HAP-1 (cell line): Measurements from ENCODE around the gene ZNF292.
A peak's percentile ranks its signal among the peaks of the same experiment; 100 is the strongest.
"Not testable (repeated sequence)": the region's sequence is repeated elsewhere in the genome, so short reads cannot be mapped to it uniquely, and the experiment has no call there.

ENCODE experiments used
- DNase-seq, 2 experiments: peaks; one replicate each; pipeline ENCODE4 v3.0.0-alpha.2; 2016 to 2020; ENCODE audit warnings: low spot score in 2 of 2
- H3K27me3 ChIP-seq: fragments of 250-450 bp; sonication (Bioruptor Pico); 2 replicates; pipeline ENCODE4 v1.5.1; 2020; ENCODE audit warnings: low read depth, mild to moderate bottlenecking, moderate library complexity
- H3K36me3 ChIP-seq: fragments of 250-450 bp; sonication (Bioruptor Pico); replicated peaks from 2 replicates; pipeline ENCODE4 v1.5.1; 2020; ENCODE audit warnings: mild to moderate bottlenecking
- H3K4me1 ChIP-seq: fragments of 250-450 bp; sonication (Bioruptor Pico); 2 replicates; pipeline ENCODE4 v1.5.1; 2020; ENCODE audit warnings: mild to moderate bottlenecking
- H3K4me3 ChIP-seq: fragments of 250-450 bp; sonication (Bioruptor Pico); 2 replicates; pipeline ENCODE4 v1.5.1; 2020; ENCODE audit warnings: mild to moderate bottlenecking, moderate library complexity
- H3K9me3 ChIP-seq: fragments of 250-450 bp; sonication (Bioruptor Pico); 2 replicates; pipeline ENCODE4 v1.5.1; 2020; ENCODE audit warnings: mild to moderate bottlenecking, moderate library complexity
- in situ Hi-C: fragments of 300-500 bp; cut with MboI; formaldehyde crosslinking; loops from 3 replicates; pipeline ENCODE4 v1.14.3; 2020; ENCODE audit warnings: low sequenced_read_pairs, inconsistent platforms, mixed read lengths

ZNF292 gene

GRCh38 chr6:87150406-87150805 is 5.0 kb upstream of the ZNF292 start:
- Histone ChIP-seq H3K4me3 (no peak overlapping the region), H3K9me3 (no peaks in the 10 kb centered on the region), H3K27me3 (peaks cover 7% of the 10 kb centered on the region), H3K4me1 (no peaks in the 10 kb centered on the region), H3K36me3 (no peaks in the 10 kb centered on the region)
- in situ Hi-C loops = no loop called here
- no peak for DNase-seq

DNA sequence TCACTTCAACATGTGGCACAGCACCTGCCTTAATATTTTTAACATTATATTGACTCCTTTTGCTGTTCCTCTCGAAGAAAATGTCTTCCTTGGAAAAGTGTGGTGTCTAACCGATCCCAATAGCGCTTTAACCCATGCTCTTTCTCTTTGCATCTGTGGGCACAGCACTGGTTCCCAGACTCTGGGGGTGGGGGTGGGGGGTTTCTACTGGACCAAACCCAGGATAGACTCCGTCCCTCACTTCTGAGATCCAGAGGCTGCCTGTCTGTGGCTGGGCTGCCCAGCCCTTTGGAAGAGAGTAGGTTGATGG is 3.9 kb upstream of the ZNF292 start:
- H3K4me3 ChIP-seq = no peak overlapping the region
- no peaks in the 10 kb centered on the region for H3K9me3 ChIP-seq
- DNase-seq = no peak
- in situ Hi-C loops = no loop called here
- H3K36me3 ChIP-seq = no peaks in the 10 kb centered on the region
- H3K4me1 ChIP-seq = no peaks in the 10 kb centered on the region
- peaks cover 2% of the 10 kb centered on the region; the same call in 1 of the 2 replicates for H3K27me3 ChIP-seq

DNA sequence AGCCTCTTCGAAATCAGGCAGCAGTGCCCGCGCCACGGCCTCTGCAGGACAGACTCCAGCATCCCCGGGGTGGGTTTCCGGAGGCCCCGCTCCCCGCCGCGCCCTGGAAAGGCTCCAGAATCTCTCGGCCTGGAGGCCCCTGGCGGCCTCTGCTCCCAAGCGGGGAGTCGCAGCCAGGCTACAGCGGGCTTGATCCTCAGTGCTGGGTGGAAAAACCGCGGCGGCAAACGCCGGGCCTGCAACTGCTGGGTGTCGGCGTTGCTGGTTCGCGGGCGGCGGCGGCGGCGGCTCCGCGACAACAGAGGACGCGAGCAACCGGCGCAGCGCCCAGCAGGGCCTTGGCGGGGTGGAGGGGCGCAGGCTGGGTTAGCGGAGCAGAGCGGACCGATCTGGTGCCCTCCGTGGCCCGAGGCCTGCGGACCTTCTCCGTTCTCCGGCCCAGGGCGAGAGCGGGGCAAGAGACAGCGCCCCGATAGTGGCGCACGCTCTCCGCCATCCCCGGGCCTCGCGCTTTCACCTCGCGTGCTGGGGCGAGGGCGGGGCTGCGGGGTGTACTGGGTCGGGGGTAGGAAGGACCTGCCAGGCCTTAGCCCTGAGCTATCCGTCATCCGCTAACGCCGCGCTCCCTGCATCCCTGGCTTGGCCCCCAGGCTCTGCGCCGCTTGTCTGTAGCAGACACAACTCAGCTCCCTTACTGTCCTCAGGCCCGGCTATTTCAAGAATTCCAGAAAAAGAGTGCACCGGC is 3.4 kb upstream of the ZNF292 start:
- in situ Hi-C loops = no loop called here
- no peaks in the 10 kb centered on the region for H3K36me3 ChIP-seq
- no peaks in the 10 kb centered on the region for H3K9me3 ChIP-seq
- no peak overlapping the region for H3K4me3 ChIP-seq
- DNase-seq = no peak
- H3K27me3 ChIP-seq = peaks cover 2% of the 10 kb centered on the region; the same call in 1 of the 2 replicates
- peaks cover 1% of the 10 kb centered on the region; the same call in 1 of the 2 replicates for H3K4me1 ChIP-seq

DNA sequence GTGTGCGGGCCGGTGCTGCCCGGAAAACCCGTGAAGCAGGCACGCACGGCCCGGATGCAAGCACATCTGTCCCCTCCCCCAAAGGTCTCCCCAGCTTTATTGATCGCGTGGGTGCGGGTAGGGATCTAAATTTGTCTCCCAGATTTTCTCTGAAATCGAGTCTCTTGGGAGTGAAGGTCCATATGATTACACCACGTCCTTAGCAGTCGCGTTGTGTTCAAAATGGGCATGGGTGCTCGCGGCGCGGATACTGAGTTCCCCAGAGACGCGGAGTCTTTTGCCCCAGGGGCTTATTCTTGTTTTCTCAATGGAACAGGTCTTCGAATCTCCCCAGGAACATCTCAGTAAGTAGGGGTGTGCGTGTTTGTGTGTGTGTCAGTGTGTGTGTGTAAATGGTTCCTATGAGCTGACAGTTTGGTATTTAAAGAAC is 2.8 kb upstream of the ZNF292 start:
- H3K27me3 ChIP-seq = peaks cover 2% of the 10 kb centered on the region; the same call in 1 of the 2 replicates
- H3K9me3 ChIP-seq = no peaks in the 10 kb centered on the region
- H3K4me1 ChIP-seq = peaks cover 6% of the 10 kb centered on the region; the same call in 1 of the 2 replicates
- in situ Hi-C loops = no loop called here
- no peak for DNase-seq
- no peaks in the 10 kb centered on the region for H3K36me3 ChIP-seq
- no peak overlapping the region for H3K4me3 ChIP-seq

DNA sequence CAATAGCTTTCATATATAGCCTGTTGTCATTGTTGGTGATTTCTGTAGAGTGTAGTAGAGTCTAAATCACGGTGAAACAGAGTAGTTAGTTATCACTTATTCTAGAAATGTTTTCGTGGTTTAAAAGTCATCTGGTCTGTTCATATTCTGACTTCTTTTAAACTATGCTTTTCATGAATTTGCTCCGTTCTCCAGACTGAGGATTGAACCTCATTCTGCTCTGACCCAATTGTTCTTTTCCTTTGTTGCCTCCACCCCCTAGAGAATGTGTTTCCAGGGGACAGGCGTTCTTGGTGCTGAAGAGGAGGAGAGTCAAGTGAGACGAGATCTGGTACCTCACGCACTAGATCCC is 748 bp upstream of the ZNF292 start:
- no peaks in the 10 kb centered on the region for H3K9me3 ChIP-seq
- H3K27me3 ChIP-seq = no peaks in the 10 kb centered on the region
- H3K4me3 ChIP-seq = peak overlapping the region; percentile 86
- H3K36me3 ChIP-seq = no peaks in the 10 kb centered on the region
- H3K4me1 ChIP-seq = peaks cover 6% of the 10 kb centered on the region; the same call in 1 of the 2 replicates
- peak in 1 of 2 experiments; percentile 92 for DNase-seq
- in situ Hi-C loops = no loop called here

DNA sequence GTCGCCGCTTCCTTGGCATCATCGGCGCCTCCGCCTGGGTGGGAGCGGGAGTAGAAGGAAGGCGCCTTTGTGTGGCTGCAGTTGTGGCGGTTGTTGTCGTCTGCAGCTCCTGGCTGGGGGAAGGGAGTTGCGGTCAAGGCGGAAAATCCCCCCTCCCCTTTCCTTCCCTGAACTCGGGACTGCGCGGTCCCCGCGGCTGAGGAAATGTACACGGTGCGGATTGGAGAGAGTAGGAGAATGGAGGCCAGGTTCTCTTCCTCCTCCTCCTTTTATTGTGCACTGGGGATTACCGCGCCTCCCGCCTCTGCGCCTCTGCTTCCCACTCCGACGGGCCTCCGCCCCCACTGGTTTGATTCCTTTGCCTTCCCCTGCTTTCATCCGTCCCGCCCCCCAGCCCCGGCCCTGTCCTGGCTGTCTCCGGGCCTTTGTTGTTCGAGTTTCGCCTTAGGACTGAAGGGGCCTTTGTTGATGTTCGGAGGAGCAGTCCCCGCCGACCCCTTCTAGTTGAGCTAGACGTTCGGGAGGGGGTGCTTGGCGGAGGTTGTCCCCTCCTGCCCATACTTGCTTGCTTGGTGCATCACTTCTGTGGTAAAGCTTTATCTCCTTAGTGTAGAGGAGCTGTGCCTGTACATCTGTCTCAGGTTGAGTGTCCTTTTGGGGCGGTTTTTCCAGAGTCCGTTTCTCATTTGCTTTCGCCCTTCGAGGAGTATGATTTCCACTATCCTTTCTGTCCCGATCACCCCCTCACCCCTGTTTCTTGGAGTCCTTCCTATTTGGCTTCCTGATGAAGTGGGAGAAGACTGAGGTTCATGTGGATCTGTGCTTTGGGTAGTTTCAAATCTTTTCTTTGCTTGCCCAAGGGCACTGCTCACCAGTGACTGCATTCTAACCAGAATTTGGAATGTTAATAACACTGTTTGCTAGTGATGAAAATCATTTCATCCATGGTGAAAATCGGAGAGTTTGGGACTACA is 764 bp downstream of the ZNF292 start:
- Histone ChIP-seq H3K27me3 (no peaks in the 10 kb centered on the region), H3K9me3 (no peaks in the 10 kb centered on the region), H3K4me3 (peak overlapping the region; percentile 86), H3K4me1 (peaks cover 6% of the 10 kb centered on the region; the same call in 1 of the 2 replicates), H3K36me3 (no peaks in the 10 kb centered on the region)
- in situ Hi-C loops = no loop called here
- DNase-seq = peak; percentile 80 to 91

DNA sequence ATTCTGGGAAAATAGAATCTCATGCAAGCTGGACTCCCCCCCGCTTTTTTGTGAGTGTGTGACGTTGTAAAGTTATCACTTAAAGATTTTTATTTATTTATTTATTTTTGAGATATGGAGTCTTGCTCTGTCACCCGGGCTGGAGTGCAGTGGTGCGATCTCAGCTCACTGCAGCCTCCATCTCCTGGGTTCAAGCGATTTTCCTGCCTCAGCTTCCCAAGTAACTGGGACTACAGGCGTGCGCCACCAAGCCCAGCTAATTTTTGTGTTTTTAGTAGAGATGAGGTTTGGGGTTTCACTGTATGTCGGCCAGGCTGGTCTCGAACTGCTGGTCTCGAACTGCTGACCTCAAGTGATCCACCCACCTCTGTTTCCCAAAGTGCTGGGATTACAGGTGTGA is 2.2 kb downstream of the ZNF292 start:
- H3K4me3 ChIP-seq, in situ Hi-C loops: not testable (repeated sequence)

DNA sequence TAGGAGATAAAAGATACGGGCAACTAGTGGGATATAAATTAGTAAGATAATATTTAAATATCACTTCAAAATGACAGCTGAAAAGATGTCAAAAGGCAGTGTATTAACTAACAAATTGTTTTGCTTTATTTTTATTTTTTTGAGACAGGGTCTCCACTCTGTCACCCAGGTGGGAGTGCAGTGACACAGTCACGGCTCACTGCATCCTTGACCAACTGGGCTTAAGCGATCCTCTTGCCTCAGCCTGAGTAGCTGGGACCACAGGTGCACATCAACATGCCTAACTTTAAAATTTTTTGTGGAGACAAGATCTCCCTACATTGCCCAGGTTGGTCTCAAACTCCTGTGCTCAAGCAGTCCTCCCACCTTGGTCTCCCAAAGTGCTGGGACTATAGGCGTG is 5.9 kb downstream of the ZNF292 start:
- no peak for DNase-seq
- in situ Hi-C loops = no loop called here
- Histone ChIP-seq H3K4me1 (peaks cover 6% of the 10 kb centered on the region; the same call in 1 of the 2 replicates), H3K9me3 (no peaks in the 10 kb centered on the region), H3K27me3 (no peaks in the 10 kb centered on the region), H3K36me3 (no peaks in the 10 kb centered on the region), H3K4me3 (no peak overlapping the region)

More for the DNA sequence above, 2.2 kb downstream of the ZNF292 start:
- H3K9me3 ChIP-seq, H3K36me3 ChIP-seq, H3K27me3 ChIP-seq, DNase-seq, H3K4me1 ChIP-seq: not testable (repeated sequence)

DNA sequence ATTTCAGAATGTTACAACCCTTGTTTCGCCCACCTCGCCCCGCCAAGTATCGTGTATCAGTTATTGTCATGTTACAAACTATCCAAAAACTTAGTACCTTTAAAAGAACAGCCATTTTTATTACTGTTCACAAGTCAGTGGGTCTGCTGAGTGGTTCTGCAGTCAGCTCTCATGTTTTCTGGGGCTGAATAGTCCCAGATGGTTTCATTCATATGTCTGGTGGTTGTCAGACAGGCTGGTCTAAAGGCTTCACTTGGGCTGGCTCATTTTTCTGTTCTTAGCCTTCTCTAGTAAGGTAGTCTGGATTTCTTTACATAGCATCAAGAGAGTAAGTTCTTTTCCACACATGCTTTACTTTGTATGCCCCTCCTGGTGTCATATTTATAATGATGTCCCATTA is 8.6 kb downstream of the ZNF292 start:
- DNase-seq = no peak
- Histone ChIP-seq H3K4me3 (no peak overlapping the region), H3K27me3 (no peaks in the 10 kb centered on the region), H3K9me3 (no peaks in the 10 kb centered on the region), H3K4me1 (no peaks in the 10 kb centered on the region), H3K36me3 (no peaks in the 10 kb centered on the region)
- in situ Hi-C loops = no loop called here

DNA sequence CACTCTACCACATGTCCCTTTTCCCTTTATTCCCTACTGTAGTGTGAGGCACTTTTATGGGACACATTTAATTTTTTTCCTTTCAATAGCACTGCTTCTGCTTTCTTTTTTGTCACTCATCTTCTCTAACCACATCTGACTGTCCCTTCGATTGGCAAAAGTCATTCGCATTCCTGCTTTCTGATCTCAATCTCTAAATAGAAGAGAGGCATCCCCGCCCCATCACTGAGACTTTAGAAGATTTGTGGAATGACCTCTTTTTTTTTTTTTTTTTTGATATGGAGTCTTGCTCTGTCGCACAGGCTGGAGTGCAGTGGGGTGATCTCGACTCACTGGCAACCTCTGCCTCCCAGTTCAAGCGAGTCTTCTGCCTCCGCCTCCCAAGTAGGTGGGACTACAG is 9.1 kb downstream of the ZNF292 start:
- Histone ChIP-seq H3K27me3 (no peaks in the 10 kb centered on the region), H3K4me3 (no peak overlapping the region), H3K36me3 (no peaks in the 10 kb centered on the region), H3K4me1 (no peaks in the 10 kb centered on the region), H3K9me3 (no peaks in the 10 kb centered on the region)
- in situ Hi-C loops = no loop called here
- no peak for DNase-seq

- Histone ChIP-seq H3K27me3 (no peaks in the 10 kb centered on the region), H3K36me3 (no peaks in the 10 kb centered on the region), H3K4me1 (peaks cover 2% of the 10 kb centered on the region), H3K9me3 (no peaks in the 10 kb centered on the region), H3K4me3 (no peak overlapping the region)
- in situ Hi-C loops = no loop called here
- DNase-seq = no peak
These were observed 9.8 kb downstream of the ZNF292 start for GRCh38 chr6:87165185-87165584.

- Histone ChIP-seq H3K36me3 (peaks cover 6% of the 10 kb centered on the region), H3K9me3 (no peaks in the 10 kb centered on the region), H3K4me3 (no peak overlapping the region), H3K4me1 (peaks cover 24% of the 10 kb centered on the region), H3K27me3 (no peaks in the 10 kb centered on the region)
- in situ Hi-C loops = no loop called here
- DNase-seq = peak in 1 of 2 experiments; percentile 31
These were observed 16.7 kb downstream of the ZNF292 start for GRCh38 chr6:87171938-87172633.

- no peaks in the 10 kb centered on the region for H3K27me3 ChIP-seq
- H3K4me3 ChIP-seq = no peak overlapping the region
- H3K36me3 ChIP-seq = peaks cover 6% of the 10 kb centered on the region
- H3K9me3 ChIP-seq = no peaks in the 10 kb centered on the region
- DNase-seq = no peak
- peaks cover 30% of the 10 kb centered on the region for H3K4me1 ChIP-seq
- in situ Hi-C loops = no loop called here
These were observed 18.8 kb downstream of the ZNF292 start for GRCh38 chr6:87174078-87174579.
